Neural cell (in vitro differentiated cells): ENCODE measurements around the gene INTS6. TPM values are rescaled to one million over a fixed set of nuclear protein-coding genes. Genes with fewer than 3 reads are reported as not detected.

Source experiments
- H2AFZ ChIP-seq: fragments of 200-600, 300-800 bp; sonication (generic), shearing (Covaris generic); 2 replicates; pipeline ENCODE4 v1.6.0; 2014; ENCODE audit warnings: low read depth, mild to moderate bottlenecking, antibody characterized with exemption, low read length, moderate library complexity
- H3F3A ChIP-seq: fragments of 200-600 bp; shearing (Covaris generic); 2 replicates; pipeline ENCODE4 v1.6.1; 2016; ENCODE audit warnings: mild to moderate bottlenecking, moderate library complexity, mixed read lengths, antibody characterized with exemption, low read length; ENCODE audit not compliant: insufficient read depth, poor library complexity, severe bottlenecking
- H3K27ac ChIP-seq: fragments of 200-600, 300-800 bp; sonication (generic), shearing (Covaris generic); 2 replicates; pipeline ENCODE4 v1.5.1; 2014; ENCODE audit warnings: mild to moderate bottlenecking, low read length, moderate library complexity
- H3K27me3 ChIP-seq: fragments of 300-800, 200-600 bp; sonication (generic), shearing (Covaris generic); 2 replicates; pipeline ENCODE4 v1.6.0; 2014; ENCODE audit warnings: mild to moderate bottlenecking, low read depth, low read length, moderate library complexity; ENCODE audit not compliant: insufficient read depth
- H3K36me3 ChIP-seq: fragments of 300-800, 200-600 bp; sonication (generic), shearing (Covaris generic); 2 replicates; pipeline ENCODE4 v1.5.1; 2014; ENCODE audit warnings: mild to moderate bottlenecking, antibody characterized with exemption, low read length, moderate library complexity; ENCODE audit not compliant: insufficient read depth
- H3K4me2 ChIP-seq: fragments of 300-800, 200-600 bp; sonication (generic), shearing (Covaris generic); 2 replicates; pipeline ENCODE4 v1.6.0; 2014; ENCODE audit warnings: mild to moderate bottlenecking, low read length
- H3K4me3 ChIP-seq: fragments of 300-800, 200-600 bp; sonication (generic), shearing (Covaris generic); 2 replicates; pipeline ENCODE4 v1.5.1; 2014; ENCODE audit warnings: mild to moderate bottlenecking, low read length, moderate library complexity
- H3K79me2 ChIP-seq: fragments of 200-600 bp; shearing (Covaris generic); replicated peaks from 2 replicates; pipeline ENCODE4 v1.6.0; 2014; ENCODE audit warnings: mild to moderate bottlenecking, low read length, moderate library complexity; ENCODE audit not compliant: insufficient read depth
- H3K9ac ChIP-seq: fragments of 300-800, 200-600 bp; sonication (generic), shearing (Covaris generic); 2 replicates; pipeline ENCODE4 v1.6.1; 2016; ENCODE audit warnings: mild to moderate bottlenecking, low read length, mixed read lengths
- H3K9me2 ChIP-seq: fragments of 200-600 bp; shearing (Covaris generic); 2 replicates; pipeline ENCODE4 v1.6.1; 2016; ENCODE audit warnings: mild to moderate bottlenecking, low read length, mixed read lengths; ENCODE audit not compliant: insufficient read depth
- H3K9me3 ChIP-seq: fragments of 200-600, 300-800 bp; sonication (generic), shearing (Covaris generic); 2 replicates; pipeline ENCODE4 v1.6.1; 2016; ENCODE audit warnings: mild to moderate bottlenecking, mixed run types, low read length, moderate library complexity, mixed read lengths
- H4K20me1 ChIP-seq: fragments of 200-600 bp; shearing (Covaris generic); 2 replicates; pipeline ENCODE4 v1.6.1; 2016; ENCODE audit warnings: mild to moderate bottlenecking, mixed run types; ENCODE audit not compliant: insufficient read depth
- CTCF ChIP-seq: fragments of 450-650 bp; IDR thresholded peaks from 2 replicates; pipeline ENCODE4 v1.5.1; 2014; ENCODE audit warnings: antibody characterized with exemption, mild to moderate bottlenecking, moderate library complexity; ENCODE audit not compliant: poor library complexity, severe bottlenecking
- EP300 ChIP-seq: fragments of 450-650 bp; conservative IDR thresholded peaks from 2 replicates; pipeline ENCODE4 v1.6.1; 2014; ENCODE audit warnings: antibody characterized with exemption, mild to moderate bottlenecking, moderate library complexity; ENCODE audit not compliant: poor library complexity, severe bottlenecking
- EZH2 ChIP-seq: fragments of 200-600, 300-800 bp; shearing (Covaris generic), sonication (generic); IDR thresholded peaks from 2 replicates; pipeline ENCODE4 v1.6.1; 2014; ENCODE audit warnings: antibody characterized with exemption, low read length, borderline replicate concordance, mild to moderate bottlenecking; ENCODE audit not compliant: insufficient read depth, poor library complexity, severe bottlenecking
- MXI1 ChIP-seq: fragments of 450-650 bp; conservative IDR thresholded peaks from 2 replicates; pipeline ENCODE4 v1.6.1; 2014; ENCODE audit warnings: antibody characterized with exemption, mild to moderate bottlenecking; ENCODE audit not compliant: poor library complexity, severe bottlenecking
- POLR2AphosphoS5 ChIP-seq: IDR thresholded peaks from 2 replicates; pipeline ENCODE4 v1.6.1; 2012
- RAD21 ChIP-seq: fragments of 450-650 bp; conservative IDR thresholded peaks from 2 replicates; pipeline ENCODE4 v1.6.1; 2014; ENCODE audit warnings: antibody characterized with exemption, mild to moderate bottlenecking, moderate library complexity
- REST ChIP-seq: IDR thresholded peaks from 2 replicates; pipeline ENCODE4 v1.6.1; 2012; ENCODE audit warnings: borderline replicate concordance
- SMC3 ChIP-seq: fragments of 450-650 bp; conservative IDR thresholded peaks from 2 replicates; pipeline ENCODE4 v1.6.1; 2014; ENCODE audit warnings: antibody characterized with exemption, mild to moderate bottlenecking, moderate library complexity; ENCODE audit not compliant: poor library complexity
- TAF1 ChIP-seq: IDR thresholded peaks from 2 replicates; pipeline ENCODE4 v1.6.1; 2012; ENCODE audit warnings: low read depth
- polyA plus RNA-seq: library from polyadenylated mRNA; depleted of rRNA; stranded (reverse); fragments of >200 nt; gene quantifications from 2 replicates; pipeline ENCODE4 v1.2.3, GENCODE V29; 2014

Gene INTS6
- polyA plus RNA-seq, 1 donor from 2014 or later, result 22.6 TPM

GRCh38 chr13:51412431-51412830 is 40.4 kb downstream of the INTS6 start:
- H3K9ac ChIP-seq, result no peak overlapping the region
- H3K9me2 ChIP-seq, result no peaks in the 10 kb centered on the region
- peaks cover 3% of the 10 kb centered on the region for H3K79me2 ChIP-seq
- H3K36me3 ChIP-seq, result peaks cover 6% of the 10 kb centered on the region
- no peaks in the 10 kb centered on the region for H3K9me3 ChIP-seq
- H3K27ac ChIP-seq, result no peak overlapping the region
- no peak overlapping the region for H3K4me3 ChIP-seq
- TF ChIP-seq REST, result no peak
- no peak for TF ChIP-seq SMC3
- no peak for TF ChIP-seq TAF1
- no peak for TF ChIP-seq EP300
- no peak for TF ChIP-seq EZH2
- no peak for TF ChIP-seq POLR2AphosphoS5
- no peak for TF ChIP-seq RAD21
- no peak for TF ChIP-seq CTCF
- no peak for TF ChIP-seq MXI1
- no peak overlapping the region for H3K4me2 ChIP-seq
- no peaks in the 10 kb centered on the region for H3K27me3 ChIP-seq
- no peaks in the 10 kb centered on the region for H4K20me1 ChIP-seq
- H3F3A ChIP-seq, result no peaks in the 10 kb centered on the region
- H2AFZ ChIP-seq, result no peak overlapping the region

GRCh38 chr13:51405176-51405575 is 47.7 kb downstream of the INTS6 start:
- Histone ChIP-seq H3K79me2 (peaks cover 6% of the 10 kb centered on the region), H3F3A (no peaks in the 10 kb centered on the region), H2AFZ (no peak overlapping the region), H3K36me3 (no peaks in the 10 kb centered on the region), H3K4me2 (no peak overlapping the region), H3K27me3 (no peaks in the 10 kb centered on the region), H3K9me2 (no peaks in the 10 kb centered on the region), H3K27ac (no peak overlapping the region), H3K9me3 (no peaks in the 10 kb centered on the region), H3K4me3 (no peak overlapping the region), H4K20me1 (no peaks in the 10 kb centered on the region), H3K9ac (no peak overlapping the region)
- no peak for TF ChIP-seq TAF1
- TF ChIP-seq POLR2AphosphoS5, result no peak
- TF ChIP-seq EZH2, result no peak
- no peak for TF ChIP-seq SMC3
- TF ChIP-seq EP300, result no peak
- TF ChIP-seq REST, result no peak
- no peak for TF ChIP-seq CTCF
- no peak for TF ChIP-seq MXI1
- no peak for TF ChIP-seq RAD21
